Heart left ventricle (tissue), 16 donors: ENCODE data around the gene SLC36A2. TPM values are rescaled to one million over a fixed set of nuclear protein-coding genes. Genes with fewer than 3 reads are reported as not detected.

Experiments
- ATAC-seq, 4 donors: fragments of 200-7000 bp; cut with Tn5 transposase; one replicate each; pipeline ENCODE4 v1.9.1; 2020 to 2022; ENCODE audit warnings: moderate library complexity in 4 of 4, mild to moderate bottlenecking in 3 of 4, moderate number of reproducible peaks in 1 of 4
- DNase-seq, 5 donors: peaks; one replicate each; pipeline ENCODE4 v3.0.0-alpha.2; 2020
- H3K27ac ChIP-seq, 12 donors: fragments of 200-600 bp; sonication (generic) in 4 of 12; one replicate each; pipeline versions ENCODE4 v1.5.0 to v1.8.0; 2016 to 2022; ENCODE audit warnings: mild to moderate bottlenecking in 2 of 12
- H3K27me3 ChIP-seq, 9 donors: fragments of 200-600 bp; sonication (generic) in 2 of 9; one replicate each; pipeline versions ENCODE4 v1.5.1 to v1.8.0; 2016 to 2022; ENCODE audit warnings: mild to moderate bottlenecking in 3 of 9
- H3K36me3 ChIP-seq, 9 donors: fragments of 200-600 bp; sonication (generic) in 2 of 9; one replicate each; pipeline versions ENCODE4 v1.5.0 to v1.8.0; 2018 to 2022; ENCODE audit warnings: mild to moderate bottlenecking in 2 of 9
- H3K4me1 ChIP-seq, 12 donors: fragments of 200-600 bp; sonication (generic) in 4 of 12; one replicate each; pipeline versions ENCODE4 v1.5.0 to v1.8.0; 2016 to 2022; ENCODE audit warnings: mild to moderate bottlenecking in 3 of 12
- H3K4me3 ChIP-seq, 12 donors: fragments of 200-600 bp; sonication (generic) in 4 of 12; one replicate each; pipeline versions ENCODE4 v1.5.0 to v1.8.0; 2017 to 2022; ENCODE audit warnings: mild to moderate bottlenecking in 9 of 12, moderate library complexity in 4 of 12
- H3K9me3 ChIP-seq, 12 donors: fragments of 200-600 bp; sonication (generic) in 4 of 12; one replicate each; pipeline versions ENCODE4 v1.5.0 to v1.8.0; 2016 to 2022; ENCODE audit warnings: mild to moderate bottlenecking in 1 of 12
- POLR2A ChIP-seq, 2 donors: fragments of 450-650 bp; IDR thresholded peaks; one replicate each; pipeline ENCODE4 v1.6.1; 2017; ENCODE audit warnings: antibody characterized with exemption in 2 of 2, mild to moderate bottlenecking in 2 of 2, moderate library complexity in 2 of 2
- WGBS, 4 donors: extraction: QIAGEN DNeasy Blood & Tissue Kit in 2 of 4; methylation state at CpG; one replicate each; pipeline versions ENCODE4 v1.1.5 to v1.1.7; 2013 to 2018; 5-methylcytosine and 5-hydroxymethylcytosine counted together
- intact Hi-C, 10 donors: fragments of 100-400 bp; cut with DNase I; formaldehyde crosslinking; loops; one replicate each; pipeline versions ENCODE4 v1.11.1 to v1.14.2; 2022
- polyA plus RNA-seq, 2 donors: library from polyadenylated mRNA; stranded (reverse); fragments of 200-250 nt; gene quantifications; one replicate each; pipeline ENCODE4 v1.2.3, GENCODE V29; 2013
- total RNA-seq, 9 donors: library from RNA; depleted of rRNA in 2 of 9; stranded (reverse); fragments of >200 nt in 2 of 9; fragmentation: NEBNext Ultra II Directional in 3 of 9; extraction: Animal tissue kit (Norgen Biotek cat#: 25700) in 3 of 9; gene quantifications; one replicate each; pipeline versions ENCODE4 v1.1.0 to v1.2.4, GENCODE V29; 2016 to 2023
- TF ChIP-seq, protein P1 (sequence below), 12 donors: fragments of 200-600 bp; sonication (generic) in 4 of 12; IDR thresholded peaks; one replicate each; pipeline versions ENCODE4 v1.5.0 to v1.8.0; 2018 to 2022; ENCODE audit warnings: antibody characterized with exemption in 12 of 12, mild to moderate bottlenecking in 5 of 12
- donor health status: ischemic (EF 13 %, LVEDD 7.1; RV severe dilation, severe dysfunction).
- donor health status: healthy with polysubstance abuse.
- donor health status: DM: no; HTN: yes; CAD: no.
- donor health status: DM: no; HTN: no; CAD: no.
- donor health status: ischemic (EF 25% LVEDD 6.9; RV normal size, moderate dysfunction).
- donor health status: ischemic (EF 25% LVEDD 5.7; RV mildly dilated, moderate dysfunction).
- donor health status: healthy.
- donor health status: DM: yes; HTN: yes; CAD: no.
- donor health status: ischemic (EF 35%, LVEDD 5.7; RV mildly dilated, moderate dysfunction).
- donor health status: nonischemic (EF 11% LVEDD 7.7; RV severe dilation, severe dysfunction).
- donor health status: DM: yes; HTN: yes; CAD: no.
- donor health status: PGD.
- donor health status: ischemic (EF 29% LVEDD 5.4; RV normal size, mild dysfunction).
- donor health status: nonischemic (EF 23%, LVEDD 6.1; RV moderate dilation, normal function).

SLC36A2 gene
- total and polyA plus RNA-seq, 11 donors = 0.03 to 0.25 (median 0.14) TPM; not detected in 6

DNA sequence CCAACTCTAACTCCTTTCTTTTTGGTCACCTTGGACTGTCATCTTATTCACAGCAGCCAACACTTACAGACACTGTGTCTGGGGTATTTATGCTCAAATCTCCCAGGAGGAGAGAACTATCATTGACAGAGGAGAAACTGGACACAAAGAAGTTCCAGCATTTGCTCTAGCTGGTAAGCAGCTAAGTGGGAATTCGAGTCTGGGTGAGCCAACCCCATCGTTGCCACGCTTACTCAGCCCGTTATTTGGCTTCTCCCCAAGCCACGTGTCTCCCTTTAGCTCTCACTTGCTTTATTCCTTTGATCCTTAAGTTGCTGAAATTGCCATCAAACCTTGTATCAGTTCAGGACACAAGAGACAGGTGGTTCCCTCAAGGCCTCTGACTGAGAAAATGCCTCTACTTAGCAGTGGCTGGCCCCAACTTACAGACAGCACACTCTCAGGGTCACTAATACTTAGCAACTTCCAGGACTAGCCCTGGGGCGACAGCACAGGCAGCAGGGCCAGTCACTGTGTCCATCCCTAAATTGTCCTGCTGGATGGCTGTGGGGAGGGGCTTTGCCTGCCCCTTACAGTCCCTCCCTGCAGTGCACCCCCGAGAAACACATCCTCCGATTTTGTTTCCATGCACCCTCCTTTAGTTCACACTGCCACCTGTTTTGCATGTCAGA is 1.4 kb downstream of the SLC36A2 start:
- Histone ChIP-seq H3K9me3 (no peaks in the 10 kb centered on the region), H3K4me3 (no peak overlapping the region), H3K27ac (no peak overlapping the region), H3K36me3 (no peaks in the 10 kb centered on the region), H3K4me1 (peaks cover 0 to 19% (median 4%) of the 10 kb centered on the region in 12 donors), H3K27me3 (peaks cover 0 to 21% (median 0%) of the 10 kb centered on the region in 9 donors)
- intact Hi-C loops = no loop called here
- ATAC-seq (peak in 2 of 4 donors; percentile 25 to 41), DNase-seq (no peak)
- 33 to 53% (median 45%) methylated on average over 8 of the region's 8 CpGs for WGBS, 4 donors
- TF ChIP-seq, protein P1, sequence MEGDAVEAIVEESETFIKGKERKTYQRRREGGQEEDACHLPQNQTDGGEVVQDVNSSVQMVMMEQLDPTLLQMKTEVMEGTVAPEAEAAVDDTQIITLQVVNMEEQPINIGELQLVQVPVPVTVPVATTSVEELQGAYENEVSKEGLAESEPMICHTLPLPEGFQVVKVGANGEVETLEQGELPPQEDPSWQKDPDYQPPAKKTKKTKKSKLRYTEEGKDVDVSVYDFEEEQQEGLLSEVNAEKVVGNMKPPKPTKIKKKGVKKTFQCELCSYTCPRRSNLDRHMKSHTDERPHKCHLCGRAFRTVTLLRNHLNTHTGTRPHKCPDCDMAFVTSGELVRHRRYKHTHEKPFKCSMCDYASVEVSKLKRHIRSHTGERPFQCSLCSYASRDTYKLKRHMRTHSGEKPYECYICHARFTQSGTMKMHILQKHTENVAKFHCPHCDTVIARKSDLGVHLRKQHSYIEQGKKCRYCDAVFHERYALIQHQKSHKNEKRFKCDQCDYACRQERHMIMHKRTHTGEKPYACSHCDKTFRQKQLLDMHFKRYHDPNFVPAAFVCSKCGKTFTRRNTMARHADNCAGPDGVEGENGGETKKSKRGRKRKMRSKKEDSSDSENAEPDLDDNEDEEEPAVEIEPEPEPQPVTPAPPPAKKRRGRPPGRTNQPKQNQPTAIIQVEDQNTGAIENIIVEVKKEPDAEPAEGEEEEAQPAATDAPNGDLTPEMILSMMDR (IDR thresholded peaks at IDR 0.05) = no peak
- no peak for TF ChIP-seq POLR2A (IDR thresholded peaks at IDR 0.05)

- intact Hi-C loops = no loop called here
- Histone ChIP-seq H3K4me1 (peaks cover 0 to 19% (median 4%) of the 10 kb centered on the region in 12 donors), H3K36me3 (no peaks in the 10 kb centered on the region), H3K27me3 (peaks cover 0 to 26% (median 0%) of the 10 kb centered on the region in 9 donors), H3K4me3 (no peak overlapping the region), H3K9me3 (no peaks in the 10 kb centered on the region), H3K27ac (no peak overlapping the region)
- WGBS, 4 donors = 35 to 37% (median 35%) methylated on average over 11 of the region's 11 CpGs
- ATAC-seq = peak in 1 of 4 donors; percentile 26
- DNase-seq = peak in 1 of 5 donors; percentile 28
- TF ChIP-seq, protein P1 (IDR thresholded peaks at IDR 0.05) = no peak
- no peak for TF ChIP-seq POLR2A (IDR thresholded peaks at IDR 0.05)
Observed at GRCh38 chr5:151345187-151345807, 2.1 kb downstream of the SLC36A2 start.

GRCh38 chr5:151344088-151344487 is 3.3 kb downstream of the SLC36A2 start:
- TF ChIP-seq POLR2A (IDR thresholded peaks at IDR 0.05) = no peak
- TF ChIP-seq, protein P1 (IDR thresholded peaks at IDR 0.05) = no peak
- Histone ChIP-seq H3K27me3 (peaks cover 0 to 25% (median 0%) of the 10 kb centered on the region in 9 donors), H3K27ac (no peak overlapping the region), H3K9me3 (no peaks in the 10 kb centered on the region), H3K4me1 (peaks cover 0 to 18% (median 4%) of the 10 kb centered on the region in 12 donors), H3K36me3 (no peaks in the 10 kb centered on the region), H3K4me3 (no peak overlapping the region)
- intact Hi-C loops = no loop called here
- WGBS, 4 donors = 84 to 91% (median 90%) methylated on average over 7 of the region's 7 CpGs
- ATAC-seq (no peak), DNase-seq (no peak)

- 70 to 77% (median 74%) methylated on average over 3 of the region's 3 CpGs for WGBS, 4 donors
- Histone ChIP-seq H3K27ac (no peak overlapping the region), H3K36me3 (no peaks in the 10 kb centered on the region), H3K27me3 (peaks cover 0 to 31% (median 0%) of the 10 kb centered on the region in 9 donors), H3K9me3 (no peaks in the 10 kb centered on the region), H3K4me1 (peaks cover 0 to 3% (median 0%) of the 10 kb centered on the region in 12 donors), H3K4me3 (no peak overlapping the region)
- TF ChIP-seq, protein P1 (IDR thresholded peaks at IDR 0.05) = no peak
- no peak for TF ChIP-seq POLR2A (IDR thresholded peaks at IDR 0.05)
- no peak for ATAC-seq
- intact Hi-C loops = no loop called here
- DNase-seq = no peak
Observed at GRCh38 chr5:151340004-151340403, 7.4 kb downstream of the SLC36A2 start.
